NT2/D1 (cell line): ENCODE data around the gene SNRNP35.
"Not testable (repeated sequence)": the region's sequence is repeated elsewhere in the genome, so short reads cannot be mapped to it uniquely, and the experiment has no call there.

Experiments used
- YY1 ChIP-seq: IDR thresholded peaks from 2 replicates; pipeline ENCODE4 v1.6.1; 2011; ENCODE audit not compliant: insufficient read length, insufficient read depth
- ZNF274 ChIP-seq: IDR thresholded peaks from 2 replicates; pipeline ENCODE4 v1.6.1; 2011; ENCODE audit warnings: mild to moderate bottlenecking, low read depth, low read length

GRCh38 chr12:123492339-123493039 lies 34.5 kb downstream of the SNRNP35 start:
- not testable (repeated sequence) for TF ChIP-seq YY1, ZNF274
